IPS DF 4.7 (cell line): ENCODE data around the gene KCNK15.

ENCODE experiments used
- DNase-seq: peaks from one replicate; pipeline ENCODE4 v3.0.0-alpha.2; 2013; ENCODE audit warnings: low spot score; ENCODE audit errors: extremely low read depth

The KCNK15 gene

GRCh38 chr20:44788706-44789456, 43.2 kb downstream of the KCNK15 start:
- no peak for DNase-seq

- no peak for DNase-seq
These were observed 45.2 kb downstream of the KCNK15 start for GRCh38 chr20:44790638-44791393.

- no peak for DNase-seq
These were observed 47.1 kb downstream of the KCNK15 start for GRCh38 chr20:44792796-44793195.

GRCh38 chr20:44795836-44796235, 50.2 kb downstream of the KCNK15 start:
- no peak for DNase-seq

- DNase-seq = no peak
These were observed 50.6 kb downstream of the KCNK15 start for GRCh38 chr20:44796311-44796710.

GRCh38 chr20:44796758-44797457, 51.2 kb downstream of the KCNK15 start:
- no peak for DNase-seq

- no peak for DNase-seq
These were observed 54.0 kb downstream of the KCNK15 start for GRCh38 chr20:44799691-44800090.

GRCh38 chr20:44800391-44801046, 54.9 kb downstream of the KCNK15 start:
- DNase-seq = no peak
